Spleen (tissue), 11 donors: ENCODE measurements around the gene SERINC5. TPM values are rescaled to one million over a fixed set of nuclear protein-coding genes. Genes with fewer than 3 reads are reported as not detected.

Experiments
- DNase-seq: peaks from one replicate; pipeline ENCODE4 v3.0.0-alpha.2; 2020
- H3K27ac ChIP-seq, 8 donors: fragments of 200-600 bp; sonication (generic) in 7 of 8; 1 replicate in 4 of 8; 2 replicates in 4 of 8; pipeline versions ENCODE4 v1.5.0 to v1.8.0; 2016 to 2021; ENCODE audit warnings: inconsistent platforms in 4 of 8, mild to moderate bottlenecking in 4 of 8, moderate library complexity in 1 of 8
- H3K27me3 ChIP-seq, 7 donors: fragments of 200-600 bp; sonication (generic) in 6 of 7; replicated peaks in 1 of 7; 1 replicate in 4 of 7; 2 replicates in 3 of 7; pipeline versions ENCODE4 v1.5.0 to v1.8.0; 2016 to 2021; ENCODE audit warnings: inconsistent platforms in 3 of 7, mild to moderate bottlenecking in 1 of 7
- H3K36me3 ChIP-seq, 6 donors: fragments of 200-600 bp; sonication (generic) in 5 of 6; 1 replicate in 4 of 6; 2 replicates in 2 of 6; pipeline versions ENCODE4 v1.5.0 to v1.8.0; 2016 to 2021; ENCODE audit warnings: inconsistent platforms in 2 of 6
- H3K4me1 ChIP-seq, 6 donors: fragments of 200-600 bp; sonication (generic) in 5 of 6; 1 replicate in 3 of 6; 2 replicates in 3 of 6; pipeline versions ENCODE4 v1.5.0 to v1.8.0; 2016 to 2021; ENCODE audit warnings: inconsistent platforms in 3 of 6
- H3K4me3 ChIP-seq, 8 donors: fragments of 200-600 bp; sonication (generic) in 7 of 8; 1 replicate in 4 of 8; 2 replicates in 4 of 8; pipeline versions ENCODE4 v1.5.0 to v1.8.0; 2016 to 2021; ENCODE audit warnings: inconsistent platforms in 4 of 8, mild to moderate bottlenecking in 4 of 8, moderate library complexity in 2 of 8
- H3K9me3 ChIP-seq, 8 donors: fragments of 200-600 bp; sonication (generic) in 7 of 8; 1 replicate in 4 of 8; 2 replicates in 4 of 8; pipeline versions ENCODE4 v1.5.0 to v1.8.0; 2016 to 2021; ENCODE audit warnings: inconsistent platforms in 4 of 8
- POLR2A ChIP-seq, 3 donors: fragments of 450-650 bp; IDR thresholded peaks; one replicate each; pipeline ENCODE4 v1.5.1; 2017; ENCODE audit warnings: antibody characterized with exemption in 3 of 3, mild to moderate bottlenecking in 1 of 3
- POLR2AphosphoS5 ChIP-seq, 3 donors: sonication (generic); formaldehyde crosslinking; IDR thresholded peaks; one replicate each; pipeline ENCODE4 v1.5.1; 2017; ENCODE audit warnings: antibody characterized with exemption in 3 of 3
- WGBS, 5 donors: extraction: QIAGEN DNeasy Blood & Tissue Kit in 3 of 5; methylation state at CpG; one replicate each; pipeline versions ENCODE4 v1.1.5 to v1.1.7; 2013 to 2018; 5-methylcytosine and 5-hydroxymethylcytosine counted together
- intact Hi-C: fragments of 100-400 bp; cut with DNase I; formaldehyde crosslinking; loops from one replicate; pipeline ENCODE4 v1.15.0; 2023; ENCODE audit warnings: low total_unique reads
- polyA plus RNA-seq, 3 donors: library from polyadenylated mRNA; stranded (reverse); fragments of 200-250 nt; gene quantifications; one replicate each; pipeline ENCODE4 v1.2.1, GENCODE V29; 2013
- total RNA-seq, 7 donors: library from RNA; depleted of rRNA in 3 of 7; stranded (reverse); fragments of >200 nt in 3 of 7; fragmentation: NEBNext Ultra II Directional in 4 of 7; extraction: Animal tissue kit (Norgen Biotek cat#: 25700) in 4 of 7; gene quantifications; one replicate each; pipeline versions ENCODE4 v1.1.0 to v1.2.1, GENCODE V29; 2016 to 2021
- TF ChIP-seq, protein P1 (sequence below), 11 experiments: fragments of 200-600 bp in 7 of 11; fragments of 450-650 bp in 4 of 11; sonication (generic) in 4 of 11; IDR thresholded peaks in 8 of 11; conservative IDR thresholded peaks in 3 of 11; 1 replicate in 7 of 11; 2 replicates in 4 of 11; pipeline versions ENCODE4 v1.4.0 to v1.8.0; 2016 to 2021; ENCODE audit warnings: antibody characterized with exemption in 11 of 11, inconsistent platforms in 4 of 11, mild to moderate bottlenecking in 1 of 11
- donor health status: healthy with polysubstance abuse.
- donor health status: DM: no; HTN: no; CAD: no; lungs with moderate emphysema.
- donor health status: DM: no; HTN: no; CAD: no.
- donor health status: Bipolar disorder and iron deficiency.
- donor health status: healthy.
- donor health status: DM: no; HTN: no; CAD: no.
- donor health status: DM: yes; HTN: yes; CAD: no.

The SERINC5 gene
- total and polyA plus RNA-seq, 10 donors: 1.5 to 29.8 (median 21.2) TPM

DNA sequence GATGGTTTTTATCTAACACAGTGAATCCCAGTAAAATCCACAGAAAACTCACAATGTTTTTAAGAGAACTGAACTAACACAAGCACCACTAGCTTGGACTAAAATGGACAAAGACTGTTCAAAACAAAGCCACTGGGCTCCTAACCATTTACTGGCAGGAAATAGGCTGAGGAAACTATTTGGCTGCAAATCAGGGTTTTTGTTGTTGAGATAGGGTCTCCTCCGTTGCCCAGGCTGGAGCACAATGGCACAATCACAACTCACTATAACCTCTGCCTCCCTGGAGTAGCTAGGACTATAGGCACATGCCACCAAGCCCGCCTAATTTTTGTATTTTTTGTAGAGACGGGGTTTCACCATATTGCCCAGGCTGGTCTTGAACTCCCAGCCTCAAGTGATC, 121.0 kb downstream of the SERINC5 start:
- 74 to 87% (median 79%) methylated on average over 3 of the region's 3 CpGs for WGBS, 5 donors
- TF ChIP-seq, protein P1, sequence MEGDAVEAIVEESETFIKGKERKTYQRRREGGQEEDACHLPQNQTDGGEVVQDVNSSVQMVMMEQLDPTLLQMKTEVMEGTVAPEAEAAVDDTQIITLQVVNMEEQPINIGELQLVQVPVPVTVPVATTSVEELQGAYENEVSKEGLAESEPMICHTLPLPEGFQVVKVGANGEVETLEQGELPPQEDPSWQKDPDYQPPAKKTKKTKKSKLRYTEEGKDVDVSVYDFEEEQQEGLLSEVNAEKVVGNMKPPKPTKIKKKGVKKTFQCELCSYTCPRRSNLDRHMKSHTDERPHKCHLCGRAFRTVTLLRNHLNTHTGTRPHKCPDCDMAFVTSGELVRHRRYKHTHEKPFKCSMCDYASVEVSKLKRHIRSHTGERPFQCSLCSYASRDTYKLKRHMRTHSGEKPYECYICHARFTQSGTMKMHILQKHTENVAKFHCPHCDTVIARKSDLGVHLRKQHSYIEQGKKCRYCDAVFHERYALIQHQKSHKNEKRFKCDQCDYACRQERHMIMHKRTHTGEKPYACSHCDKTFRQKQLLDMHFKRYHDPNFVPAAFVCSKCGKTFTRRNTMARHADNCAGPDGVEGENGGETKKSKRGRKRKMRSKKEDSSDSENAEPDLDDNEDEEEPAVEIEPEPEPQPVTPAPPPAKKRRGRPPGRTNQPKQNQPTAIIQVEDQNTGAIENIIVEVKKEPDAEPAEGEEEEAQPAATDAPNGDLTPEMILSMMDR (IDR thresholded peaks at IDR 0.05 in 8 of 11, conservative IDR thresholded peaks at IDR 0.05 in 3 of 11): no peak
- TF ChIP-seq POLR2AphosphoS5 (IDR thresholded peaks at IDR 0.05) (no peak), POLR2A (IDR thresholded peaks at IDR 0.05) (no peak)
- intact Hi-C loops: no loop called here

DNA sequence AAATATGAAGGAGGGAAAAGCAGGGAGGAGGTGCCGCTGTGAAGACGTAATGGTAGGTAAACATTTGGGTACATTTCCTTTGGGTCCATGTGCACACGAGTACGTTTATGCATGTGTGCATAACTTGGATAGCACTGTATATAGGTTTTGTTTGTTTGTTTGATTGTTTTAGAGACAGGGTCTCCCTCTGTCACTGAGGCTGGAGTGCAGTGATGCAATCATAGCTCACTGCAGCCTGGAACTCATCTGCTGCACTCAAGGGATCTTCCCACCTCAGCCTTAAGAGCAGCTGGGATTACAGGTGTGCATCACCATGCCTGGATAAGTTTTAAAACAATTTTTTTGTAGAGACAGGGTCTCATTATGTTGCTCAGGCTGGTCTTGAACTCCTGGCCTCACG, 126.7 kb downstream of the SERINC5 start:
- Histone ChIP-seq H3K4me3 (no peak overlapping the region), H3K36me3 (no peaks in the 10 kb centered on the region), H3K27ac (no peak overlapping the region), H3K27me3 (no peaks in the 10 kb centered on the region), H3K4me1 (peaks cover 2 to 52% (median 17%) of the 10 kb centered on the region in 6 donors), H3K9me3 (no peaks in the 10 kb centered on the region)
- WGBS, 5 donors: 92 to 98% (median 95%) methylated on average over 5 of the region's 5 CpGs
- TF ChIP-seq POLR2AphosphoS5 (IDR thresholded peaks at IDR 0.05) (no peak), POLR2A (IDR thresholded peaks at IDR 0.05) (no peak)
- TF ChIP-seq, protein P1 (IDR thresholded peaks at IDR 0.05 in 8 of 11, conservative IDR thresholded peaks at IDR 0.05 in 3 of 11): no peak
- no peak for DNase-seq
- intact Hi-C loops: no loop called here

More for the DNA sequence above, 121.0 kb downstream of the SERINC5 start:
- H3K27ac ChIP-seq: peak overlapping the region in 6 of 8 donors; percentile 62 to 87 (median 82)
- H3K36me3 ChIP-seq: no peaks in the 10 kb centered on the region
- no peaks in the 10 kb centered on the region for H3K27me3 ChIP-seq
- H3K4me1 ChIP-seq: peaks cover 0 to 67% (median 27%) of the 10 kb centered on the region in 6 donors
- H3K9me3 ChIP-seq: no peaks in the 10 kb centered on the region
- no peak overlapping the region for H3K4me3 ChIP-seq
- no peak for DNase-seq

DNA sequence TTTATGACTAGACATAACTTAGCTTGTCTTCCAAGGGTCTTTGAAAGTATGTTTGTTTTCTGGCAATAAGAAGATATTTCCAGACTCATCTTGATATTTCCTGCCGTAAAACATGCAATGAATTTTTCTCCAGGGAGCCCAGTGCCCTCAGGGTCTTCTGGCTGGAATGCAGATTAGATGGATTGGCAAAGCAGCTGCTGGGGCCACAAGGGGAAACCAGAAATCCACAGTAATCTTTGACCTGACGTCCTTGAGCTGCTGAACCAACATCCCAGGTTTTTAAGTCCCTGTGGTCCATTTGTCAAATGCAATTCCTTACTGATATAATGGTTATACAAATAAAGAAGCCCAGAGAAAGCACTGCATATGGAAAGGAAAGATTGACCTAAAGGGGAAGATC, 127.7 kb downstream of the SERINC5 start:
- peaks cover 2 to 52% (median 22%) of the 10 kb centered on the region in 6 donors for H3K4me1 ChIP-seq
- no peak for DNase-seq
- no peak for TF ChIP-seq POLR2AphosphoS5 (IDR thresholded peaks at IDR 0.05)
- no peak for TF ChIP-seq POLR2A (IDR thresholded peaks at IDR 0.05)
- TF ChIP-seq, protein P1 (IDR thresholded peaks at IDR 0.05 in 8 of 11, conservative IDR thresholded peaks at IDR 0.05 in 3 of 11): no peak
- H3K27me3 ChIP-seq: no peaks in the 10 kb centered on the region
- peak overlapping the region in 1 of 8 donors; percentile 8 for H3K27ac ChIP-seq
- intact Hi-C loops: no loop called here
- H3K36me3 ChIP-seq: no peaks in the 10 kb centered on the region
- 38 to 60% (median 54%) methylated on average over 2 of the region's 2 CpGs for WGBS, 5 donors
- H3K9me3 ChIP-seq: no peaks in the 10 kb centered on the region
- H3K4me3 ChIP-seq: no peak overlapping the region

DNA sequence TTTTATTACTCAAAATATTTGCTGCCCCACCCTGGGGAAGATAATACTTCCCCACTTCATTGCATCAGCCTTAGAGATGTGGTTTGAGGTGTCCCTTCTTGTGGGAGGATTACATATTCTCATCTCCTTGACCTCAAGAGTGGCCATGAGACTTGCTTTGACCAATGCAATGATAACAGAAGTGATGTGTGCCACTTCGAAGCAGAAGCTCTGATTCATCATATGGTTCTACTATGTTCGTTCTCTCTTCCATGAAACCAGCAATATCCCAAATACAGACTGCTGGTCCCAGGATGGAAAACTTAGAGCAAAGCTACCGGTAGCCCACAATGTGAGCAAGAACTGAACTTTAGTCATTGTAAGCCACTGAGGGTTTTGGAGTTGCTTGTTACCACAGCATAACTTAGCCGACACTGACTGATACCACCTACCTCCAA, 128.7 kb downstream of the SERINC5 start:
- peak overlapping the region in 3 of 8 donors; percentile 6 to 71 (median 53) for H3K27ac ChIP-seq
- TF ChIP-seq POLR2AphosphoS5 (IDR thresholded peaks at IDR 0.05) (peak in 1 of 3 donors; percentile 18), POLR2A (IDR thresholded peaks at IDR 0.05) (no peak)
- no peaks in the 10 kb centered on the region for H3K27me3 ChIP-seq
- H3K4me3 ChIP-seq: no peak overlapping the region
- WGBS, 5 donors: 58 to 89% (median 67%) methylated on average over 4 of the region's 4 CpGs
- H3K4me1 ChIP-seq: peaks cover 2 to 62% (median 22%) of the 10 kb centered on the region in 6 donors
- intact Hi-C loops: no loop called here
- no peaks in the 10 kb centered on the region for H3K36me3 ChIP-seq
- no peak for DNase-seq
- H3K9me3 ChIP-seq: no peaks in the 10 kb centered on the region
